SK-N-SH (cell line): Measurements from ENCODE around the gene SMARCD3. TPM values are rescaled to one million over a fixed set of nuclear protein-coding genes. Genes with fewer than 3 reads are reported as not detected.

Experiments
- CTCF ChIA-PET: fragments of 300-600, 350-600 bp; formaldehyde crosslinking; extraction: SDS; loops from one replicate; lab custom pipeline; 2021; lab: Yijun Ruan, JAX
- POLR2A ChIA-PET: fragments of 350-600 bp; sonication (Branson Sonifier 250); formaldehyde crosslinking; extraction: SDS; loops from one replicate; lab custom pipeline; 2020; ENCODE audit warnings: antibody characterized with exemption, inconsistent platforms; lab: Yijun Ruan, JAX
- DNase-seq: peaks from one replicate; pipeline ENCODE4 v3.0.0; 2012
- H2AFZ ChIP-seq: fragments of 200-600 bp; sonication (generic); 2 replicates; pipeline ENCODE4 v1.8.1; 2016; ENCODE audit warnings: antibody characterized with exemption, mild to moderate bottlenecking, low read depth
- H3F3A ChIP-seq: fragments of 200-600 bp; sonication (generic); replicated peaks from 2 replicates; pipeline ENCODE3; 2016; ENCODE audit warnings: antibody characterized with exemption, mild to moderate bottlenecking; ENCODE audit not compliant: insufficient read depth
- H3K27ac ChIP-seq, 2 experiments: fragments of 200-500 bp in 1 of 2; fragments of 200-600 bp in 1 of 2; sonication (Bioruptor generic) in 1 of 2; sonication (generic), shearing (Covaris generic) in 1 of 2; 2 replicates each; pipeline versions ENCODE4 v1.5.1 to v1.6.1; 2014 to 2016; ENCODE audit warnings: low read depth in 2 of 2, inconsistent platforms in 1 of 2, low read length in 1 of 2, mild to moderate bottlenecking in 1 of 2, mixed read lengths in 1 of 2
- H3K27me3 ChIP-seq: fragments of 200-600 bp; sonication (generic), shearing (Covaris generic); 2 replicates; pipeline ENCODE4 v1.6.1; 2016; ENCODE audit warnings: mixed run types; ENCODE audit not compliant: insufficient read depth
- H3K36me3 ChIP-seq, 2 experiments: fragments of 200-500 bp in 1 of 2; fragments of 200-600 bp in 1 of 2; sonication (Bioruptor generic) in 1 of 2; sonication (generic) in 1 of 2; replicated peaks in 1 of 2; 2 replicates each; pipeline versions ENCODE3 to v1.5.1; 2014 to 2016; ENCODE audit warnings: low read length in 1 of 2, mild to moderate bottlenecking in 1 of 2; ENCODE audit not compliant: insufficient read depth in 2 of 2, control insufficient read depth in 1 of 2
- H3K4me1 ChIP-seq, 2 experiments: fragments of 200-500 bp in 1 of 2; fragments of 200-600 bp in 1 of 2; sonication (Bioruptor generic) in 1 of 2; sonication (generic), shearing (Covaris generic) in 1 of 2; 2 replicates each; pipeline versions ENCODE4 v1.5.1 to v1.6.1; 2014 to 2016; ENCODE audit warnings: low read depth in 1 of 2, low read length in 1 of 2, mixed run types in 1 of 2; ENCODE audit not compliant: insufficient read depth in 2 of 2, control insufficient read depth in 1 of 2
- H3K4me2 ChIP-seq: fragments of 200-600 bp; sonication (generic), shearing (Covaris generic); 2 replicates; pipeline ENCODE4 v1.6.1; 2017; ENCODE audit warnings: mixed run types
- H3K4me3 ChIP-seq, 2 experiments: fragments of 200-500 bp in 1 of 2; fragments of 200-600 bp in 1 of 2; sonication (Bioruptor generic) in 1 of 2; sonication (generic), shearing (Covaris generic) in 1 of 2; 2 replicates each; pipeline versions ENCODE4 v1.5.1 to v1.8.1; 2014 to 2016; ENCODE audit warnings: low read depth in 2 of 2, inconsistent platforms in 1 of 2, low read length in 1 of 2, mild to moderate bottlenecking in 1 of 2, mixed read lengths in 1 of 2, moderate library complexity in 1 of 2
- H3K79me2 ChIP-seq: fragments of 200-600 bp; sonication (generic); 2 replicates; pipeline ENCODE4 v1.8.1; 2017; ENCODE audit warnings: mild to moderate bottlenecking; ENCODE audit not compliant: insufficient read depth
- H3K9ac ChIP-seq: fragments of 200-600 bp; sonication (generic); 2 replicates; pipeline ENCODE4 v1.6.1; 2017; ENCODE audit warnings: mixed run types
- H3K9me2 ChIP-seq: fragments of 200-600 bp; sonication (generic); 2 replicates; pipeline ENCODE4 v1.6.1; 2017; ENCODE audit warnings: mixed run types
- H3K9me3 ChIP-seq: fragments of 200-600 bp; sonication (generic); 2 replicates; pipeline ENCODE4 v1.6.1; 2017; ENCODE audit warnings: mixed run types, mild to moderate bottlenecking, moderate library complexity
- H4K20me1 ChIP-seq: fragments of 200-600 bp; sonication (generic); 2 replicates; pipeline ENCODE4 v1.6.1; 2017; ENCODE audit warnings: mild to moderate bottlenecking, mixed run types; ENCODE audit not compliant: insufficient read depth
- EP300 ChIP-seq, 2 experiments: IDR thresholded peaks; 2 replicates each; pipeline versions ENCODE4 v1.4.0 to v1.6.1; 2012; ENCODE audit warnings: borderline replicate concordance in 1 of 2, low read depth in 1 of 2, low read length in 1 of 2
- EZH2phosphoT487 ChIP-seq: fragments of 200-600 bp; sonication (generic); IDR thresholded peaks from 2 replicates; pipeline ENCODE4 v1.6.1; 2017; ENCODE audit warnings: low read depth, mixed run types, mild to moderate bottlenecking, antibody characterized with exemption, moderate library complexity, borderline replicate concordance
- FOSL2 ChIP-seq: IDR thresholded peaks from 2 replicates; pipeline ENCODE4 v1.4.0; 2012; ENCODE audit warnings: low read depth, mild to moderate bottlenecking, moderate library complexity, borderline replicate concordance
- GABPA ChIP-seq: IDR thresholded peaks from 2 replicates; pipeline ENCODE4 v1.4.0; 2012; ENCODE audit warnings: low read depth, mild to moderate bottlenecking
- GATA2 ChIP-seq: sonication (generic); formaldehyde crosslinking; IDR thresholded peaks from 2 replicates; pipeline ENCODE4 v1.5.0; 2020; ENCODE audit warnings: mild to moderate bottlenecking, missing genetic modification reagents
- JUND ChIP-seq: IDR thresholded peaks from 2 replicates; pipeline ENCODE4 v1.4.0; 2012
- MAX ChIP-seq: IDR thresholded peaks from 2 replicates; pipeline ENCODE4 v1.4.0; 2012; ENCODE audit warnings: low read depth
- MEF2A ChIP-seq: IDR thresholded peaks from 2 replicates; pipeline ENCODE4 v1.4.0; 2012; ENCODE audit warnings: low read depth, borderline replicate concordance
- MXI1 ChIP-seq: IDR thresholded peaks from 2 replicates; pipeline ENCODE4 v1.6.1; 2012; ENCODE audit warnings: mild to moderate bottlenecking, low read depth, low read length, improper control_type of control experiment
- POLR2AphosphoS5 ChIP-seq: IDR thresholded peaks from 2 replicates; pipeline ENCODE4 v1.6.1; 2012; ENCODE audit warnings: low read depth, low read length
- RAD21 ChIP-seq: IDR thresholded peaks from 2 replicates; pipeline ENCODE4 v1.6.1; 2012; ENCODE audit warnings: mild to moderate bottlenecking, low read length
- RFX5 ChIP-seq: IDR thresholded peaks from 2 replicates; pipeline ENCODE4 v1.6.1; 2012; ENCODE audit warnings: mild to moderate bottlenecking, improper control_type of control experiment, low read length
- RXRA ChIP-seq: IDR thresholded peaks from 2 replicates; pipeline ENCODE4 v1.4.0; 2012; ENCODE audit warnings: low read depth, mild to moderate bottlenecking, borderline replicate concordance
- SIN3A ChIP-seq: IDR thresholded peaks from 2 replicates; pipeline ENCODE4 v1.6.1; 2012; ENCODE audit warnings: low read depth, mild to moderate bottlenecking, low read length, moderate library complexity, borderline replicate concordance
- SMC3 ChIP-seq: IDR thresholded peaks from 2 replicates; pipeline ENCODE4 v1.6.1; 2012; ENCODE audit warnings: low read depth, low read length, improper control_type of control experiment
- TAF1 ChIP-seq: IDR thresholded peaks from 2 replicates; pipeline ENCODE4 v1.6.1; 2012; ENCODE audit warnings: low read depth, mild to moderate bottlenecking, low read length, moderate library complexity, borderline replicate concordance
- TCF12 ChIP-seq: IDR thresholded peaks from 2 replicates; pipeline ENCODE4 v1.4.0; 2012
- TEAD4 ChIP-seq: IDR thresholded peaks from 2 replicates; pipeline ENCODE4 v1.4.0; 2012; ENCODE audit warnings: mild to moderate bottlenecking, borderline replicate concordance; ENCODE audit not compliant: insufficient read depth
- USF2 ChIP-seq: fragments of 150-350 bp; IDR thresholded peaks from 2 replicates; pipeline ENCODE4 v1.6.1; 2017; ENCODE audit warnings: antibody characterized with exemption, low read length, low read depth, borderline replicate concordance
- YY1 ChIP-seq: IDR thresholded peaks from 2 replicates; pipeline ENCODE4 v1.4.0; 2012; ENCODE audit warnings: low read depth, mild to moderate bottlenecking
- ZBTB33 ChIP-seq: IDR thresholded peaks from 2 replicates; pipeline ENCODE4 v1.4.0; 2012; ENCODE audit warnings: low read depth, borderline replicate concordance
- WGBS: methylation state at CpG from one replicate; pipeline ENCODE4 v1.1.6; 2017; ENCODE audit warnings: low lambda C conversion rate; 5-methylcytosine and 5-hydroxymethylcytosine counted together
- polyA plus RNA-seq, 3 experiments: library from polyadenylated mRNA; depleted of rRNA; stranded (reverse); fragments of >200 nt; gene quantifications; 2 replicates each; pipeline ENCODE4 v1.2.3, GENCODE V29; 2012

Gene SMARCD3
- polyA plus RNA-seq, 1 of the 3 experiments (the other 2 are of a cell fraction), result 62.8 TPM

DNA sequence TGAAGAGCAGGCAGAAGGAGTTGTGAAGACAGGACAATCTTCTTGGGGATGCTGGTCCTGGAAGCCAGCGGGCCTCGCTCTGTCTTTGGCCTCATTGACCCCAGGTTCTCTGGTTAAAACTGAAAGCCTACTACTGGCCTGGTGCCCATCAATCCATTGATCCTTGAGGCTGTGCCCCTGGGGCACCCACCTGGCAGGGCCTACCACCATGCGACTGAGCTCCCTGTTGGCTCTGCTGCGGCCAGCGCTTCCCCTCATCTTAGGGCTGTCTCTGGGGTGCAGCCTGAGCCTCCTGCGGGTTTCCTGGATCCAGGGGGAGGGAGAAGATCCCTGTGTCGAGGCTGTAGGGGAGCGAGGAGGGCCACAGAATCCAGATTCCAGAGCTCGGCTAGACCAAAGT is 14.7 kb downstream of the SMARCD3 start:
- TF ChIP-seq EZH2phosphoT487, result no peak
- no peak for TF ChIP-seq FOSL2
- TF ChIP-seq ZBTB33, result no peak
- TF ChIP-seq TCF12, result no peak
- no peak for TF ChIP-seq JUND
- no peak for TF ChIP-seq SIN3A
- no peak for TF ChIP-seq GATA2 (CRISPR knock-in tag)
- no peak for TF ChIP-seq GABPA
- no peak for TF ChIP-seq SMC3
- TF ChIP-seq RXRA, result no peak
- TF ChIP-seq, all 33 proteins: peak for 0
- Histone ChIP-seq H3K27me3 (no peaks in the 10 kb centered on the region), H3K4me3 (peak overlapping the region; percentile 95 to 100), H3K27ac (peak overlapping the region in 1 of 2 experiments; percentile 84; a peak in 3 of 4 replicates), H3K9ac (peak overlapping the region; percentile 97), H3K36me3 (peaks cover 41 to 43% of the 10 kb centered on the region in 2 experiments), H3K9me2 (no peaks in the 10 kb centered on the region), H3K4me2 (peak overlapping the region; percentile 94), H4K20me1 (peaks cover 57% of the 10 kb centered on the region), H3K79me2 (peaks cover 69% of the 10 kb centered on the region), H3K9me3 (no peaks in the 10 kb centered on the region), H3K4me1 (peaks cover 6 to 19% of the 10 kb centered on the region in 2 experiments), H3F3A (peaks cover 9% of the 10 kb centered on the region), H2AFZ (no peak overlapping the region)
- peak; percentile 29 for DNase-seq
- CTCF ChIA-PET, result interaction anchor here (1.2 to 7.7 kb wide), 2 partner anchors 11 to 22 kb away, joined by 3 to 122 read pairs; no protein-coding TSS in a partner anchor
- POLR2A ChIA-PET, result interaction anchor here (2.1 kb wide), 1 partner anchor 10 kb away, joined by 18 read pairs; no protein-coding TSS in a partner anchor
- WGBS, result 85% methylated on average over 9 of the region's 9 CpGs

DNA sequence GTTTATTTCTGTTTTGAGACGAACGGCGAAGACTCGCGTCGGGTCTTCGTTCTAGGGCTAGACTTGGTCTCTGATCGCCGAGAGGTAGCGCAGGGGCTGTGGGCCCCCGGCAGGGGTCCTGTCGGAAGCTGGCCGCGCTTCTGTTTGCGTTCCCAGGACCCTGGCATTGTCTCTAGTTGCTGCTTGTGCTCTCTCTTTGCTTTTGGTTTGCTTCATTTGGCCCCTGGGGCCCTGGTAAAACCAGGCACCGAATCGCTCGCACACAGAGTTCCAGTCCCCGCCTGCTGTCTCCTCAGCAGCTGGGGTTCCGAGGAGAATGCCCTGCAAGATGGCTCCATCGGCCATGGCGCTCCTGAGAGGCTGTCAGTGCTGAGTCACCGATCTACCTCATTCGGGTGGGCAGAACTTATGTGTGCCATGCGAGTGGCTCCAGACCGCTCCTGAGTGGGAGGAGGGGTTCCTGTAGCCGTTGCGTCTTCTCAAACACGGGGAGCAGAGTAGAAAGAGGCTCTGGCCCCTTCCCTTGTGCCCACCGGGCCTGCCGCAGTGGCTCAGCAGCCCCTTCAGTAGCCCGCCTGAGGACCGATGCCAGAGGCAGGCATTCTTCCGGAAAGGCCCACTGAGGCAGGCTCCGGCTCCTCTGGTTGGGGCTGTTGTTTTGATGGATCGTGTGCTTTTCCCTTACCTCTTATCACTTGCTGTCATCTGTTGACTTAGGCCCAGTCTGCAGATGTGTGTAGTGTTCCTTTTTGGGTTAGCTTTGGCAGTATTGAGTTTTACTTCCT is 15.4 kb downstream of the SMARCD3 start:
- CTCF ChIA-PET, result interaction anchor here (1.2 to 7.7 kb wide), 4 partner anchors 12 to 109 kb away, joined by 3 to 122 read pairs (median 4); partner anchors contain the start of gene GBX1
- H3K27ac ChIP-seq, result peak overlapping the region; percentile 84 to 91
- H3K4me3 ChIP-seq, result peak overlapping the region; percentile 95 to 100
- WGBS, result 5% methylated on average over 30 of the region's 36 CpGs
- H3K79me2 ChIP-seq, result peaks cover 63% of the 10 kb centered on the region
- DNase-seq, result peak; percentile 82
- no peaks in the 10 kb centered on the region for H3K27me3 ChIP-seq
- POLR2A ChIA-PET, result interaction anchor here (1.0 to 2.1 kb wide), 7 partner anchors 10 to 205 kb away, joined by 3 to 18 read pairs (median 5); partner anchors contain the start of genes ABCB8, FASTK and SMARCD3
- peaks cover 6% of the 10 kb centered on the region for H3F3A ChIP-seq
- H3K36me3 ChIP-seq, result peaks cover 34 to 37% of the 10 kb centered on the region in 2 experiments
- H3K9me3 ChIP-seq, result no peaks in the 10 kb centered on the region
- peak overlapping the region; percentile 20; the same call in 1 of the 2 replicates for H2AFZ ChIP-seq
- peaks cover 6 to 22% of the 10 kb centered on the region in 2 experiments for H3K4me1 ChIP-seq
- H3K9me2 ChIP-seq, result no peaks in the 10 kb centered on the region
- peaks cover 50% of the 10 kb centered on the region for H4K20me1 ChIP-seq
- H3K9ac ChIP-seq, result peak overlapping the region; percentile 97
- H3K4me2 ChIP-seq, result peak overlapping the region; percentile 94
- TF ChIP-seq EP300 (IDR thresholded peaks at IDR 0.05; ENCODE audit: borderline replicate concordance in 1 of 2, low read depth in 1 of 2, low read length in 1 of 2) (no peak), RAD21 (no peak), POLR2AphosphoS5 (peak; percentile 61; the same call in 1 of the 2 replicates), TEAD4 (no peak), RXRA (no peak), TCF12 (no peak), MAX (peak; percentile 83), MXI1 (peak; percentile 82), JUND (0 out of 2 replicates have a peak, but pooled peaks have one; percentile 30), USF2 (no peak), YY1 (peak; percentile 90), MEF2A (no peak), FOSL2 (peak; percentile 76; the same call in 1 of the 2 replicates), SIN3A (peak; percentile 95), RFX5 (no peak), TAF1 (peak; percentile 82), GATA2 (CRISPR knock-in tag) (0 out of 2 replicates have a peak, but pooled peaks have one; percentile 22)
